PC-3 (cell line): Measurements from ENCODE around the gene BAIAP3. TPM values are rescaled to one million over a fixed set of nuclear protein-coding genes. Genes with fewer than 3 reads are reported as not detected.

Experiments
- ATAC-seq: fragments of 200-7000 bp; cut with Tn5 transposase; 2 replicates; pipeline ENCODE4 v1.9.1; 2020; ENCODE audit warnings: mild to moderate bottlenecking, moderate library complexity
- BruUV-seq: library from RNA; stranded (reverse); fragments of 400-500 nt; replicated peaks from 2 replicates; lab custom pipeline; 2021; lab: Mats Ljungman, UMichigan
- CTCF ChIA-PET: fragments of 300-600 bp; sonication (Branson Sonifier 250); formaldehyde crosslinking; loops from one replicate; lab custom pipeline; 2022; ENCODE audit warnings: antibody characterized with exemption; lab: Charles Lee
- POLR2A ChIA-PET: fragments of 300-600 bp; sonication (Branson Sonifier 250); formaldehyde crosslinking; loops from one replicate; lab custom pipeline; 2022; ENCODE audit warnings: antibody characterized with exemption; ENCODE audit not compliant: unreplicated experiment; lab: Charles Lee
- DNase-seq: peaks from one replicate; pipeline ENCODE4 v3.0.0-alpha.2; 2015
- H2AFZ ChIP-seq: fragments of 300-600 bp; sonication (generic); 2 replicates; pipeline ENCODE4 v1.6.0; 2016; ENCODE audit warnings: antibody characterized with exemption, low read length
- H3F3A ChIP-seq: fragments of 300-600 bp; sonication (generic); one replicate; pipeline ENCODE4 v1.6.0; 2017; ENCODE audit warnings: antibody characterized with exemption, low read length, control low read depth, mild to moderate bottlenecking; ENCODE audit not compliant: unreplicated experiment
- H3K27ac ChIP-seq: fragments of 300-600 bp; sonication (generic); 2 replicates; pipeline ENCODE4 v1.5.1; 2016; ENCODE audit warnings: mild to moderate bottlenecking, low read length
- H3K27me3 ChIP-seq: fragments of 300-600 bp; sonication (generic); 2 replicates; pipeline ENCODE4 v1.6.1; 2016; ENCODE audit warnings: low read length, mixed read lengths
- H3K36me3 ChIP-seq: fragments of 300-600 bp; sonication (generic); 2 replicates; pipeline ENCODE4 v1.6.1; 2016; ENCODE audit warnings: low read depth, mixed run types, low read length, mixed read lengths
- H3K4me1 ChIP-seq: fragments of 300-600 bp; sonication (generic); 2 replicates; pipeline ENCODE4 v1.5.1; 2016; ENCODE audit warnings: low read length; ENCODE audit not compliant: insufficient read depth
- H3K4me2 ChIP-seq: fragments of 300-600 bp; sonication (generic); 2 replicates; pipeline ENCODE4 v1.6.0; 2016; ENCODE audit warnings: low read length
- H3K4me3 ChIP-seq: fragments of 300-600 bp; sonication (generic); 2 replicates; pipeline ENCODE4 v1.5.1; 2016; ENCODE audit warnings: mild to moderate bottlenecking, low read length, mixed read lengths
- H3K79me2 ChIP-seq: fragments of 300-600 bp; sonication (generic); 2 replicates; pipeline ENCODE4 v1.6.1; 2017; ENCODE audit warnings: low read length, mixed read lengths
- H3K9ac ChIP-seq: fragments of 300-600 bp; sonication (generic); 2 replicates; pipeline ENCODE4 v1.6.0; 2016; ENCODE audit warnings: mild to moderate bottlenecking, low read length
- H3K9me2 ChIP-seq: fragments of 300-600 bp; sonication (generic); replicated peaks from 2 replicates; pipeline ENCODE4 v1.6.1; 2016; ENCODE audit warnings: mixed run types, low read length, mixed read lengths
- H3K9me3 ChIP-seq: fragments of 300-600 bp; sonication (generic); 2 replicates; pipeline ENCODE4 v1.6.1; 2016; ENCODE audit warnings: low read length, mixed read lengths
- H4K20me1 ChIP-seq: fragments of 300-600 bp; sonication (generic); 2 replicates; pipeline ENCODE4 v1.6.1; 2016; ENCODE audit warnings: low read length, mixed read lengths
- EZH2 ChIP-seq: fragments of 300-600 bp; sonication (generic); IDR thresholded peaks from one replicate; pipeline ENCODE4 v1.6.1; 2017; ENCODE audit warnings: antibody characterized with exemption, mild to moderate bottlenecking, low read length; ENCODE audit not compliant: unreplicated experiment
- EZH2phosphoT487 ChIP-seq: fragments of 300-600 bp; sonication (generic); IDR thresholded peaks from 2 replicates; pipeline ENCODE4 v1.6.1; 2018; ENCODE audit warnings: mild to moderate bottlenecking, antibody characterized with exemption, low read length, borderline replicate concordance
- intact Hi-C: fragments of 100-400 bp; cut with micrococcal nuclease; formaldehyde crosslinking; loops from 2 replicates; pipeline ENCODE4 v1.9.0; 2023
- total RNA-seq: library from RNA; depleted of rRNA; stranded (reverse); fragments of >200 nt; gene quantifications from 2 replicates; pipeline ENCODE4 v1.2.3, GENCODE V29; 2014; rRNA removed
- TF ChIP-seq, protein P1 (sequence below): fragments of 300-600 bp; sonication (generic); conservative IDR thresholded peaks from 2 replicates; pipeline ENCODE4 v1.5.1; 2017; ENCODE audit warnings: antibody characterized with exemption, low read depth, mild to moderate bottlenecking, low read length

The BAIAP3 gene
- total RNA-seq, 1 experiment from 2014 or later = 13.1 TPM

DNA sequence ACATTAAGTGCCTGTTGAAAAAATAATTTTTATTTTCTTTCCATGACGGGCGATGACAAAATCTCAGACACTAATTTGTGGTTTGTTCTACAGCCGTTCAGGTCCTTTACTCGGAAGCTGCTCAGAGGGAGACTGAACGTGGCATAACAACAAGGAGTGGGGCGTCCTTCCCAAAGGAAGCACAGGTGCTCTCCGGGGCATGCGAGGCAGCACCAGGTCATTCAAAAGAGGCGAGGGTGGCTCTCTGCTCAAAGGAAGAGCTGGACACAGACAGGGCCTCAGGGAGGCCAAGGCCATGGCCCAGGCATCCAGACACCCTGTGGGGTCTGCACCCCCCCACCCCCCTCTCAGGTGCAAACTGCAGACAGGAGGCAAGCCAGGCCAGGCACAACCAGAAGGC is 64.9 kb downstream of the BAIAP3 start:
- TF ChIP-seq EZH2phosphoT487 (no peak), EZH2 (no peak)
- TF ChIP-seq, protein P1, sequence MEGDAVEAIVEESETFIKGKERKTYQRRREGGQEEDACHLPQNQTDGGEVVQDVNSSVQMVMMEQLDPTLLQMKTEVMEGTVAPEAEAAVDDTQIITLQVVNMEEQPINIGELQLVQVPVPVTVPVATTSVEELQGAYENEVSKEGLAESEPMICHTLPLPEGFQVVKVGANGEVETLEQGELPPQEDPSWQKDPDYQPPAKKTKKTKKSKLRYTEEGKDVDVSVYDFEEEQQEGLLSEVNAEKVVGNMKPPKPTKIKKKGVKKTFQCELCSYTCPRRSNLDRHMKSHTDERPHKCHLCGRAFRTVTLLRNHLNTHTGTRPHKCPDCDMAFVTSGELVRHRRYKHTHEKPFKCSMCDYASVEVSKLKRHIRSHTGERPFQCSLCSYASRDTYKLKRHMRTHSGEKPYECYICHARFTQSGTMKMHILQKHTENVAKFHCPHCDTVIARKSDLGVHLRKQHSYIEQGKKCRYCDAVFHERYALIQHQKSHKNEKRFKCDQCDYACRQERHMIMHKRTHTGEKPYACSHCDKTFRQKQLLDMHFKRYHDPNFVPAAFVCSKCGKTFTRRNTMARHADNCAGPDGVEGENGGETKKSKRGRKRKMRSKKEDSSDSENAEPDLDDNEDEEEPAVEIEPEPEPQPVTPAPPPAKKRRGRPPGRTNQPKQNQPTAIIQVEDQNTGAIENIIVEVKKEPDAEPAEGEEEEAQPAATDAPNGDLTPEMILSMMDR = no peak
- Histone ChIP-seq H3K4me1 (no peaks in the 10 kb centered on the region), H3K4me2 (no peak overlapping the region), H2AFZ (no peak overlapping the region), H3K9me2 (no peaks in the 10 kb centered on the region), H3K36me3 (no peaks in the 10 kb centered on the region), H3K27ac (no peak overlapping the region), H4K20me1 (no peaks in the 10 kb centered on the region), H3K9me3 (no peaks in the 10 kb centered on the region), H3K9ac (no peak overlapping the region), H3K79me2 (no peaks in the 10 kb centered on the region), H3F3A (no peaks in the 10 kb centered on the region), H3K27me3 (no peaks in the 10 kb centered on the region), H3K4me3 (no peak overlapping the region)
- ATAC-seq (no peak), DNase-seq (no peak)
- BruUV-seq = no TSS peak
- intact Hi-C loops = no loop called here
- CTCF ChIA-PET = no interaction called here
- POLR2A ChIA-PET = no interaction called here

Other genes with a start within 250 kb of the BAIAP3 start
- not detected in 2 replicates for gene C1QTNF8, start 237.4 kb upstream of the BAIAP3 start, total RNA-seq
- gene CACNA1H, start 180.5 kb upstream of the BAIAP3 start, total RNA-seq = 4.1 and 7.8 TPM in 2 replicates
- gene TPSG1, start 108.4 kb upstream of the BAIAP3 start, total RNA-seq = not detected in 2 replicates
- gene TPSB2, start 103.5 kb upstream of the BAIAP3 start, total RNA-seq = not detected in 2 replicates
- gene TPSAB1, start 92.9 kb upstream of the BAIAP3 start, total RNA-seq = not detected in 2 replicates
- gene TPSD1, start 77.6 kb upstream of the BAIAP3 start, total RNA-seq = not detected in 2 replicates
- gene UBE2I, start 24.0 kb upstream of the BAIAP3 start, total RNA-seq = 71.3 and 116 TPM in 2 replicates
- 117 and 142 TPM in 2 replicates for gene TSR3, start 18.2 kb downstream of the BAIAP3 start, total RNA-seq
- gene GNPTG, start 18.3 kb downstream of the BAIAP3 start, total RNA-seq = 36.0 and 36.3 TPM in 2 replicates
- 18.8 and 33.9 TPM in 2 replicates for gene UNKL, start 81.1 kb downstream of the BAIAP3 start, total RNA-seq
- 27.0 and 33.2 TPM in 2 replicates for gene UQCC4, start 87.1 kb downstream of the BAIAP3 start, total RNA-seq
- gene PERCC1, start 97.4 kb downstream of the BAIAP3 start, total RNA-seq = not detected in 2 replicates
- gene CCDC154, start 110.9 kb downstream of the BAIAP3 start, total RNA-seq = not detected in 2 replicates
- 48.2 and 66.6 TPM in 2 replicates for gene CLCN7, start 141.4 kb downstream of the BAIAP3 start, total RNA-seq
- gene PTX4, start 155.3 kb downstream of the BAIAP3 start, total RNA-seq = 0.22 and 0.40 TPM in 2 replicates
- 37.8 and 61.3 TPM in 2 replicates for gene TELO2, start 159.7 kb downstream of the BAIAP3 start, total RNA-seq
- gene TMEM204, start 200.0 kb downstream of the BAIAP3 start, total RNA-seq = not detected in 2 replicates